GM21360 (cell line): Measurements from ENCODE around the gene HES6.
A peak's percentile ranks its signal among the peaks of the same experiment; 100 is the strongest.

Source experiments
- ATAC-seq: cut with Tn5 transposase; IDR thresholded peaks from one replicate; pipeline ENCODE4 v1.9.1; 2021; ENCODE audit warnings: mild to moderate bottlenecking, moderate library complexity; ENCODE audit not compliant: unreplicated experiment

The HES6 gene

GRCh38 chr2:238235856-238236255 is 4.0 kb downstream of the HES6 start:
- ATAC-seq = no peak

GRCh38 chr2:238235331-238235732 is 4.5 kb downstream of the HES6 start:
- ATAC-seq = no peak

- no peak for ATAC-seq
These were observed 6.2 kb downstream of the HES6 start for GRCh38 chr2:238233625-238234024.

GRCh38 chr2:238231809-238232208 is 8.0 kb downstream of the HES6 start:
- ATAC-seq = no peak

- no peak for ATAC-seq
These were observed 8.5 kb downstream of the HES6 start for GRCh38 chr2:238231251-238231793.

- no peak for ATAC-seq
These were observed 9.1 kb downstream of the HES6 start for GRCh38 chr2:238230699-238231098.

- ATAC-seq = no peak
These were observed 11.1 kb downstream of the HES6 start for GRCh38 chr2:238228700-238229099.

- no peak for ATAC-seq
These were observed 12.2 kb downstream of the HES6 start for GRCh38 chr2:238227587-238228032.

- no peak for ATAC-seq
These were observed 12.9 kb downstream of the HES6 start for GRCh38 chr2:238226698-238227586.

- ATAC-seq = no peak
These were observed 13.7 kb downstream of the HES6 start for GRCh38 chr2:238225911-238226697.

- ATAC-seq = no peak
These were observed 14.7 kb downstream of the HES6 start for GRCh38 chr2:238225121-238225520.

GRCh38 chr2:238224356-238225035 is 15.3 kb downstream of the HES6 start:
- no peak for ATAC-seq

- ATAC-seq = no peak
These were observed 18.8 kb downstream of the HES6 start for GRCh38 chr2:238220892-238221521.

- no peak for ATAC-seq
These were observed 19.5 kb downstream of the HES6 start for GRCh38 chr2:238220274-238220891.

- no peak for ATAC-seq
These were observed 23.1 kb downstream of the HES6 start for GRCh38 chr2:238216651-238217184.

GRCh38 chr2:238207006-238207405 is 32.8 kb downstream of the HES6 start:
- no peak for ATAC-seq

GRCh38 chr2:238203973-238204683 is 35.7 kb downstream of the HES6 start:
- ATAC-seq = no peak

GRCh38 chr2:238203094-238203972 is 36.5 kb downstream of the HES6 start, which contains the start of gene ILKAP:
Gene ILKAP, minus strand, starts transcription at chr2:238203695. Its CDS starts 142 bp downstream, at chr2:238203553.
- ATAC-seq = peak; percentile 92
